Measurements from ENCODE around the gene SPA17. TPM values are rescaled to one million over a fixed set of nuclear protein-coding genes. Genes with fewer than 3 reads are reported as not detected.
A peak's percentile ranks its signal among the peaks of the same experiment; 100 is the strongest.

SPA17 gene
- total and polyA plus RNA-seq, 7 donors, result 0.32 to 3.6 (median 0.91) TPM

- peak overlapping the region; percentile 75 for H3K27ac ChIP-seq
- H3K4me3 ChIP-seq, result peak overlapping the region; percentile 77
- no peak for DNase-seq
- peaks cover 14% of the 10 kb centered on the region for H3K4me1 ChIP-seq
- H3K36me3 ChIP-seq (ENCODE audit: insufficient read depth in 1 of 2, low read depth in 1 of 2), result no peaks in the 10 kb centered on the region
- WGBS, 3 donors, result 16 to 27% (median 19%) methylated on average over 18 of the region's 18 CpGs
- H3K9me3 ChIP-seq, result no peaks in the 10 kb centered on the region
- no peak for TF ChIP-seq CTCF (IDR thresholded peaks at IDR 0.05)
- no peak for ATAC-seq
- intact Hi-C loops (cut with DNase I), result loop anchor here in 1 of 2 donors (5.0 kb wide), 1 partner anchor 88 kb away; the partner anchor contains the start of gene ESAM
- H3K27me3 ChIP-seq (ENCODE audit: insufficient read depth in 3 of 3, low read length in 2 of 3), result no peaks in the 10 kb centered on the region
Observed at GRCh38 chr11:124674168-124674517, 439 bp downstream of the SPA17 start.

GRCh38 chr11:124674571-124674970 lies 867 bp downstream of the SPA17 start:
- ATAC-seq (no peak), DNase-seq (no peak)
- H3K36me3 ChIP-seq (ENCODE audit: insufficient read depth in 1 of 2, low read depth in 1 of 2), result no peaks in the 10 kb centered on the region
- H3K9me3 ChIP-seq, result no peaks in the 10 kb centered on the region
- H3K27me3 ChIP-seq (ENCODE audit: insufficient read depth in 3 of 3, low read length in 2 of 3), result no peaks in the 10 kb centered on the region
- intact Hi-C loops (cut with DNase I), result loop anchor here in 1 of 2 donors (5.0 kb wide), 1 partner anchor 88 kb away; the partner anchor contains the start of gene ESAM
- H3K27ac ChIP-seq, result no peak overlapping the region
- TF ChIP-seq CTCF (IDR thresholded peaks at IDR 0.05), result no peak
- peaks cover 14% of the 10 kb centered on the region for H3K4me1 ChIP-seq
- peak overlapping the region; percentile 77 for H3K4me3 ChIP-seq
- WGBS, 3 donors, result 85 to 92% (median 90%) methylated on average over 5 of the region's 5 CpGs

GRCh38 chr11:124676386-124676785 lies 2.7 kb downstream of the SPA17 start:
- TF ChIP-seq CTCF (IDR thresholded peaks at IDR 0.05), result no peak
- H3K27me3 ChIP-seq (ENCODE audit: insufficient read depth in 3 of 3, low read length in 2 of 3), result no peaks in the 10 kb centered on the region
- no peak overlapping the region for H3K27ac ChIP-seq
- H3K4me1 ChIP-seq, result peaks cover 14% of the 10 kb centered on the region
- no peak for DNase-seq
- H3K36me3 ChIP-seq (ENCODE audit: insufficient read depth in 1 of 2, low read depth in 1 of 2), result no peaks in the 10 kb centered on the region
- no peaks in the 10 kb centered on the region for H3K9me3 ChIP-seq
- H3K4me3 ChIP-seq, result no peak overlapping the region
- WGBS, 3 donors, result 30 to 43% (median 31%) methylated on average over 2 of the region's 2 CpGs
- intact Hi-C loops (cut with DNase I), result loop anchor here in 1 of 2 donors (5.0 kb wide), 1 partner anchor 46 kb away; no protein-coding TSS in a partner anchor
- ATAC-seq, result no peak

GRCh38 chr11:124678416-124678815 lies 4.7 kb downstream of the SPA17 start:
- peaks cover 13% of the 10 kb centered on the region for H3K9me3 ChIP-seq
- H3K4me3 ChIP-seq, result no peak overlapping the region
- H3K4me1 ChIP-seq, result peaks cover 8% of the 10 kb centered on the region
- no peak for ATAC-seq
- H3K27me3 ChIP-seq (ENCODE audit: insufficient read depth in 3 of 3, low read length in 2 of 3), result no peaks in the 10 kb centered on the region
- WGBS, 3 donors, result 85 to 88% (median 86%) methylated on average over 5 of the region's 5 CpGs
- H3K36me3 ChIP-seq (ENCODE audit: insufficient read depth in 1 of 2, low read depth in 1 of 2), result no peaks in the 10 kb centered on the region
- no peak for DNase-seq
- TF ChIP-seq CTCF (IDR thresholded peaks at IDR 0.05), result no peak
- intact Hi-C loops (cut with DNase I), result loop anchor here in 1 of 2 donors (5.0 kb wide), 1 partner anchor 44 kb away; no protein-coding TSS in a partner anchor
- H3K27ac ChIP-seq, result no peak overlapping the region

GRCh38 chr11:124681421-124681820 lies 7.7 kb downstream of the SPA17 start:
- ATAC-seq, result no peak
- 91 to 95% (median 95%) methylated on average over 2 of the region's 2 CpGs for WGBS, 3 donors

More at GRCh38 chr11:124681421-124681820, 7.7 kb downstream of the SPA17 start:
- no peak for TF ChIP-seq CTCF (IDR thresholded peaks at IDR 0.05)
- no peak for DNase-seq
- H3K36me3 ChIP-seq (ENCODE audit: insufficient read depth in 1 of 2, low read depth in 1 of 2), result no peaks in the 10 kb centered on the region
- intact Hi-C loops (cut with DNase I), result no loop called here
- no peaks in the 10 kb centered on the region for H3K27me3 ChIP-seq (ENCODE audit: insufficient read depth in 3 of 3, low read length in 2 of 3)
- H3K4me1 ChIP-seq, result no peaks in the 10 kb centered on the region
- no peak overlapping the region for H3K4me3 ChIP-seq
- H3K9me3 ChIP-seq, result peaks cover 18% of the 10 kb centered on the region
- H3K27ac ChIP-seq, result no peak overlapping the region

All from psoas muscle (tissue), 8 donors.